HPDE6-E6E7 (cell line): Measurements from ENCODE around the gene OPA3.

ENCODE experiments used
- DNase-seq: peaks from one replicate; pipeline ENCODE4 v3.0.0; 2011; ENCODE audit warnings: missing footprints; ENCODE audit errors: extremely low spot score

The OPA3 gene

GRCh38 chr19:45567609-45568008 is 17.0 kb downstream of the OPA3 start:
- no peak for DNase-seq

- DNase-seq, result no peak
Measured at GRCh38 chr19:45564131-45564780, 20.3 kb downstream of the OPA3 start.

- DNase-seq, result no peak
Measured at GRCh38 chr19:45560686-45561085, 23.9 kb downstream of the OPA3 start.

DNA sequence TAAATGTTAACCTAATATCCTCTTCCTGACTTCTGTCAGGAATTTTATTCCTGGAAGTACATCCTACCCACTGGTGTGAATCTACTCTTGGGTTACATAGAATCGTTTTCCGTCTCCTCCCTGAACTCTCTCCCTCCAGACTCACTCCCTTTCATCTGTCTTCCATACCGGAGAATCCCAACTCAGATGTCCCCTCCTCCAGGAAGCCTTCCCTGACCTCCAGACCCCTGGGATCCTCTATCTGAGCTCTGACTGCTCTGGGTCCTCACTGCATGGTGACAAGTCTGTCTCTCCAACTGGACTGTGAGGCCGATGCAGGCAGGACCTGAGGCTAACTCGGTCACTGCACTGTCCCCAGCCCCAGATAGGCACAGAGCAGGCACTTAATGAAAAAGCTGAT is 24.6 kb downstream of the OPA3 start:
- no peak for DNase-seq

GRCh38 chr19:45558399-45558878 is 26.2 kb downstream of the OPA3 start:
- peak; percentile 41 for DNase-seq

GRCh38 chr19:45556835-45557234 is 27.8 kb downstream of the OPA3 start:
- no peak for DNase-seq

DNA sequence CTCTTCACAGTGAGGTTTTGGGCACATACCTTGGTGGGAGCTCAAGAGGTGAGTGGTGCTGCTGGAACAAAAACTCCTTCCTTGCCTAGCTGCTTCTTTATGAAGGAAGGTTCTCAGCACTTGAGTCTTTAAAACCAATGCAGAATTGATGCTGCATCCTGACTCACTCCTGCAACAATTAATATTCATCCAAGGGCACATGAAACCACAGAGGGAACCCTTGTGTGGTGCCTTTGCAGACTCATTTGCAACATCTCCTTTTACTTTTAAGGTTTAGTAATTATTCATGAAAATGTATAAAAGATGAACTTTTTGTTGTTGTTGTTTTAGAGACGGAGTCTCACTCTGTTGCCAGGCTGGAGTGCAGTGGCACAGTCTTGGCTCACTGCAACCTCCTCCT is 30.1 kb downstream of the OPA3 start:
- no peak for DNase-seq

- DNase-seq, result no peak
Measured at GRCh38 chr19:45553464-45553863, 31.1 kb downstream of the OPA3 start.

DNA sequence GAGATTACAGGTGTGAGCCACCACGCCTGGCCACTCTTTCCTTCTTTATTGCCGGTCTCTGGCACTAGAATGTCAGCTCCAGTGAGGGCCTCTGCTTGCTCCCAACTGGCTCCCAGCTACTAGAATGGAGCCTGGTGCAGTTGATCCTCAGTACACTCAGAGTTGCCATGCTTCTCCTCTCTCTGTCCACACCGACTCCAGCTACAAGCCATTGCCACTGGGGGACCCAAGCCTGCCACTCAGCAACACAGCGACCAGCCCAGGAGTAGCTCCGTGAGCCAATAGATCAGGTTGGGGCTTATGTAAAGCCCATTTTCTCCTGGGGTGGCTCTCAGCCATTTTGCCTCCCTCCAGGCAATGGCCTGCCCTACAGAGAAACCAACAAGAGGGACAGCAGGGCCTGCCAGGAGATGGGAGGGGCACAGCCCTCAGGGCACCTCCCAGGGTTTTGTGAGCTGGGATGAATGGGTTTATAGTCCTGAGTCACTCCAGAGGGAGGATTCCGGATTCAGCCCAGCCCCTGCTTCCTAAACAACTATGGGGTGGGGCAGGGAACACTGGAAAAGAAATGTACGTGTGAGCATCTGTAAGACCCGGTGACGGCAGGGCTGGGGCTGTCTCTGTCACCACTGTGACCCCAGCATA is 36.5 kb downstream of the OPA3 start:
- peak; percentile 60 for DNase-seq

DNA sequence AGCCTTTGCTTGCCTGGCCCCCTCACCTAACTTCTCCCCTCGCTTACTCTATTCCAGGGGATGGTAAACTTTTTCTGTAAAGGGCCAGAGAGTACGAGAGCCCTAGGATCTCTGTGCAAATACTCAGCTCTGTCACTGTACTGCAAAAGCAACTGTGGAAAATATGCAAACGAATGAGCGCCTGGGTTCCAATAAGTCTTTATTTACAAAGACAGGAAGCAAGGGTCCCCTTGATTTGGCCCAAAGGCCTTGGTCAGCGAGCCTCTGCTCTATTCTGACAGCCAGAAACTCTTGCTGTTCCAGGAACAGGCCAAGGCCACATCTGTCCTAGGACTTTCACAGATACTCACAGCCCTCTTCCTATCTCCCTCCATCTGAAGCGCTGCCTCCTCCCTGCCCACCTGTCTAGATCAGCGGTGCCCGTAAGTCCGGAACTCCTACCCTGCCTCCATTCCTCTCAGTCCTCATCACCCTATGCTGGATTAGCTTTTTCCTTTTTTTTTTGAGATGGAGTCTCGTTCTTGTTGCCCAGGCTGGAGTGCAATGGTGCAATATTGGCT is 37.3 kb downstream of the OPA3 start:
- no peak for DNase-seq

DNA sequence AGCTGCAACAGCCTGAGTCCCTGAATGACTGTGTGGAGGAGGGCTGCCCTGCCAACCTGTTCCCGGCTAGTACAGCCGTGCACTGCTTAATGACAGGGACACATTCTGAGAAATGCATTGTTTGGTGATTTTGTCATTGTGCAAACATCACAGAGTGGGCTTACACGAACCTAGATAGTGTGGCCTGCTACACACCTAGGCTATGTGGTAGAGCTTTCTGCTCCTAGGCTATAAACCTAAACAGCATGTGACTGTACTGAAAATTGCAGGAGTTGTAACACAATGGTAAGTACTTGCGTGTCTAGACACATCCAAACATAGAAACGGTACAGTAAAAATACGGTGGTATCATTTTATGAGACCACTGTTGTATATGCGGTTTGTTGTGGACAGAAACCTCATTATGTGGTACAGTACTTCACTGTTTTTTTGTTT is 42.4 kb downstream of the OPA3 start:
- DNase-seq, result no peak

GRCh38 chr19:45539459-45539858 is 45.1 kb downstream of the OPA3 start:
- no peak for DNase-seq

GRCh38 chr19:45531349-45531748 is 53.3 kb downstream of the OPA3 start:
- no peak for DNase-seq

GRCh38 chr19:45529420-45529785 is 55.2 kb downstream of the OPA3 start:
- DNase-seq, result no peak

GRCh38 chr19:45528744-45529419 is 55.7 kb downstream of the OPA3 start:
- peak; percentile 83 for DNase-seq

DNA sequence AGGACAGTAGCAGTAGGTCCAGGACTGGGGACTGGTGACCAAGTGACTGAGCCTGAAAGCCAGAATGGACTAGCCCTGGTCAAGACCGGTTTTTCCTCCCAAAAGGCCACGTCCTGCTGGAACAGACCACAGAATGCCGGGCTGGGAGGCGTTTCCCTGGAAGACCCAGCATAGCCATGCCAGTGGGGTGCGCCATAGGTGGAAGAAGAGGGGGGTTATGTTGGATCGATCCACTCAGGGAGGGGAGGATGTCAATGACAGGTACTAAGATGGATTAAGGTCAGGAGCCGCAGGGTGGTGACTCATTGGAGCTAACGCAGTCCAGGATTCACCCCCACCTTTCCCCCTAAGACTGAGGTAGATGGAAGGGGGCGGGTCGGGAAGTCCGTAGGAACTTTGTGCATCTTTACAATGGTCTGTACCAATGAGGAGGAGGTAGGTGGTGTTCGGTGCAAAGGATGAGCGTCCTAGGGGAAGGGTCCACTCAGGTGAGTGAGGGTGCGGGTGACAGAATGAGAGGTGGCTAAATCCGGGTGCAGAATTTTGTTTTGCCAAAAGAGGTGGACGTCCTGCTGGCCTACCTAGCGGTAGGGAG is 56.4 kb downstream of the OPA3 start:
- DNase-seq, result peak; percentile 89

- no peak for DNase-seq
Measured at GRCh38 chr19:45527731-45528130, 56.9 kb downstream of the OPA3 start.

DNA sequence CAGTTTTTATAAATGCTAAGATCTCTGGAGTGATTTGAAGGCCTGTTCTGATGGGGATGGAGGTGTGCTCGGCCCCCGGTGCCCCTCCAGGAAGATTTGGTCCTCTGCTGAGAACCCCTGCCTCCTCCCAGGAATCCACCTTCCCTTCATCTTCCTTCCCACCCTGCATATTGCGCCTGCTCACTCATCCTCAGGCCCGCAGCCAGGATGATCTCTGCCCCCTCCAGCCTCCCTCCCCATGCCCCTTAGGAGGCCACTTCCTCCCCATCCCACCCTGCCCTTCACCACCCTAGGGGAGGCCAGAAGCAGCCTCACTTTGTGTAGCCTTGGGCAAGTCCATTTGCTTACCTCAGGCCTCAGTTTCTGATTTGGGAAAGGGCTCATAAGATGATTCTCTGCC is 57.6 kb downstream of the OPA3 start:
- no peak for DNase-seq

GRCh38 chr19:45526143-45526542 is 58.5 kb downstream of the OPA3 start:
- no peak for DNase-seq

GRCh38 chr19:45524575-45525129 is 60.0 kb downstream of the OPA3 start:
- DNase-seq, result no peak

DNA sequence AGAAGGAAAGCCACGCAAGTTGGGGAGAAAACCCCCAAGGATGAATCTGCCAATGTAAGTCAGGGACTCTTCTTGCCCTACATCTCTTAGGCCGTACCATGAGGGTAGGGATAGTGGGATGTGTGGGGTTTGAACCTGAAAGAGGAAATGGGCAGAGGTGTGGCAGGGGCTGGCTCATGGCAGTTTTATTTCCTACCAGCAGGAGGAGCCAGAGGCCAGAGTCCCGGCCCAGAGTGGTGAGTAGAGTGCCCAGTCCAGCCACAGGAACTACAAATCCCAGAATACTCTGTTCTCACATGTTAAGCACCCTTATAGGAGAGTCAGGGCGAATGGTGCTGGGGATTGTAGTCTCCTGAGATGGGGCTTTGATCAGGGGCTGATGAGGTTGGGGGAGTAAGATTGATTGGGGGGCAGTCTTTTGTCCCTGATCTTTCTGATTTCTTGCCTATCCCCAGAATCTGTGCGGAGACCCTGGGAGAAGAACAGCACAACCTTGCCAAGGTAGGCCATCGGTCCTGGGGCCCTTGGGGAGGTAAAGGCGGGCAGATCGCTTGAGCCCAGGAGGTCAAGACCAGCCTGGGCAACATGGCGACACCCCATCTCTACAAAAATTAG is 60.9 kb downstream of the OPA3 start:
- DNase-seq, result peak; percentile 77
